B cell (primary cell): ENCODE measurements around the gene ZNF362. TPM values are rescaled to one million over a fixed set of nuclear protein-coding genes. Genes with fewer than 3 reads are reported as not detected.

Experiments used
- ATAC-seq: fragments of 200-7000 bp; cut with Tn5 transposase; one replicate; pipeline ENCODE4 v1.10.0; 2021; ENCODE audit warnings: low read depth, mild to moderate bottlenecking, moderate number of reproducible peaks, moderate library complexity
- CTCF ChIA-PET: fragments of 350-600 bp; sonication (Branson Sonifier 250); formaldehyde crosslinking; loops from one replicate; lab custom pipeline; 2021; ENCODE audit warnings: antibody characterized with exemption, inconsistent platforms; lab: Charles Lee
- POLR2A ChIA-PET: fragments of 350-600 bp; sonication (Branson Sonifier 250); formaldehyde crosslinking; loops from one replicate; lab custom pipeline; 2021; ENCODE audit warnings: antibody characterized with exemption; lab: Charles Lee
- DNase-seq: peaks from one replicate; pipeline ENCODE4 v3.0.0; 2013
- H2AFZ ChIP-seq: 2 replicates; pipeline ENCODE4 v1.6.1; 2012; ENCODE audit warnings: mild to moderate bottlenecking, low read depth, low read length; ENCODE audit not compliant: insufficient read depth, poor library complexity, severe bottlenecking
- H3K27ac ChIP-seq, 2 donors: 1 replicate in 1 of 2; 2 replicates in 1 of 2; pipeline ENCODE4 v1.5.1; 2012 to 2013; ENCODE audit warnings: low read length in 2 of 2, mild to moderate bottlenecking in 2 of 2, moderate library complexity in 1 of 2
- H3K27me3 ChIP-seq, 4 experiments: fragments of 200-600 bp in 1 of 4; sonication (generic) in 1 of 4; replicated peaks in 1 of 4; 1 replicate in 2 of 4; 2 replicates in 2 of 4; pipeline versions ENCODE4 v1.6.1 to v1.7.0; 2013 to 2016; ENCODE audit warnings: low read length in 3 of 4, mild to moderate bottlenecking in 2 of 4, mixed read lengths in 1 of 4, moderate library complexity in 1 of 4; ENCODE audit not compliant: insufficient read depth in 4 of 4, control insufficient read depth in 3 of 4; ENCODE audit errors: control extremely low read depth in 1 of 4
- H3K36me3 ChIP-seq, 2 experiments: replicated peaks in 1 of 2; 1 replicate in 1 of 2; 2 replicates in 1 of 2; pipeline versions ENCODE4 v1.6.1 to v1.7.1; 2013; ENCODE audit warnings: low read length in 1 of 2; ENCODE audit not compliant: insufficient read depth in 2 of 2, control insufficient read depth in 1 of 2; ENCODE audit errors: control extremely low read depth in 1 of 2, extremely low read depth in 1 of 2
- H3K4me1 ChIP-seq, 2 donors: fragments of 200-600 bp in 1 of 2; sonication (generic) in 1 of 2; 1 replicate in 1 of 2; 2 replicates in 1 of 2; pipeline versions ENCODE4 v1.5.1 to v1.6.1; 2013 to 2017; ENCODE audit warnings: low read length in 2 of 2; ENCODE audit not compliant: control insufficient read depth in 2 of 2, insufficient read depth in 2 of 2
- H3K4me2 ChIP-seq: replicated peaks from 2 replicates; pipeline ENCODE3; 2012; ENCODE audit warnings: mild to moderate bottlenecking, low read depth, low read length; ENCODE audit not compliant: poor library complexity, severe bottlenecking
- H3K4me3 ChIP-seq, 5 experiments: fragments of 200-600 bp in 1 of 5; sonication (generic) in 1 of 5; 1 replicate in 3 of 5; 2 replicates in 2 of 5; pipeline versions ENCODE4 v1.5.1 to v1.7.0; 2011 to 2016; ENCODE audit warnings: low read length in 4 of 5, mild to moderate bottlenecking in 4 of 5, low read depth in 2 of 5, control low read depth in 1 of 5, moderate library complexity in 1 of 5; ENCODE audit not compliant: insufficient read depth in 1 of 5; ENCODE audit errors: control extremely low read depth in 1 of 5, extremely low read depth in 1 of 5
- H3K79me2 ChIP-seq: fragments of 200-600 bp; sonication (generic); one replicate; pipeline ENCODE4 v1.6.0; 2016; ENCODE audit warnings: low read length; ENCODE audit not compliant: control insufficient read depth, insufficient read depth
- H3K9ac ChIP-seq: fragments of 200-600 bp; sonication (generic); 2 replicates; pipeline ENCODE4 v1.6.1; 2017; ENCODE audit warnings: mild to moderate bottlenecking, low read length, moderate library complexity
- H3K9me3 ChIP-seq, 3 donors: one replicate each; pipeline versions ENCODE4 v1.6.1 to v1.7.1; 2013; ENCODE audit warnings: low read length in 2 of 3; ENCODE audit not compliant: control insufficient read depth in 2 of 3, insufficient read depth in 1 of 3; ENCODE audit errors: control extremely low read depth in 1 of 3
- H4K20me1 ChIP-seq: 2 replicates; pipeline ENCODE4 v1.6.0; 2012; ENCODE audit warnings: mild to moderate bottlenecking, low read length; ENCODE audit not compliant: insufficient read depth, control insufficient read depth, poor library complexity, severe bottlenecking
- H3K27ac Mint-ChIP-seq: one replicate; pipeline ENCODE4 v1.8.0; 2021; ENCODE audit warnings: mixed read lengths
- H3K27me3 Mint-ChIP-seq: one replicate; pipeline ENCODE4 v1.8.0; 2021; ENCODE audit warnings: mixed read lengths
- H3K4me1 Mint-ChIP-seq: one replicate; pipeline ENCODE4 v1.8.0; 2021; ENCODE audit warnings: mixed read lengths
- H3K4me3 Mint-ChIP-seq: one replicate; pipeline ENCODE4 v1.8.0; 2021; ENCODE audit warnings: mixed read lengths
- H3K9me3 Mint-ChIP-seq: one replicate; pipeline ENCODE4 v1.8.0; 2022; ENCODE audit warnings: mixed read lengths; ENCODE audit not compliant: insufficient read depth
- EZH2 ChIP-seq: IDR thresholded peaks from 2 replicates; pipeline ENCODE4 v1.6.1; 2012; ENCODE audit warnings: borderline replicate concordance, low read depth, mild to moderate bottlenecking, moderate library complexity, low read length; ENCODE audit not compliant: insufficient read depth, poor library complexity, severe bottlenecking
- WGBS: methylation state at CpG from one replicate; pipeline ENCODE4 v1.1.5; 2013; ENCODE audit warnings: missing lambda C conversion rate; ENCODE audit not compliant: insufficient coverage; 5-methylcytosine and 5-hydroxymethylcytosine counted together
- intact Hi-C: fragments of 100-400 bp; cut with micrococcal nuclease; formaldehyde crosslinking; loops from one replicate; pipeline ENCODE4 v1.10.0; 2022
- polyA plus RNA-seq: library from polyadenylated mRNA; depleted of rRNA; stranded (reverse); fragments of >200 nt; gene quantifications from 2 replicates; pipeline ENCODE4 v1.2.3, GENCODE V29; 2012
- total RNA-seq, 2 donors: library from RNA; stranded (reverse); fragments of 120-200 nt in 1 of 2; gene quantifications; 1 replicate in 1 of 2; 2 replicates in 1 of 2; pipeline versions ENCODE4 v1.2.3 to v1.2.4, GENCODE V29; 2013 to 2022
- TF ChIP-seq, protein P1 (sequence below): fragments of 200-600 bp; IDR thresholded peaks from one replicate; pipeline ENCODE4 v1.8.0; 2022; ENCODE audit warnings: antibody characterized with exemption, mild to moderate bottlenecking

Gene ZNF362
- total and polyA plus RNA-seq, 2 donors (not counting 1 experiment from before 2014, with no cell fraction given): 14.0 to 20.4 TPM

- no peak overlapping the region for H3K9ac ChIP-seq
- CTCF ChIA-PET: no interaction called here
- peaks cover 73% of the 10 kb centered on the region for H4K20me1 ChIP-seq
- no peak overlapping the region for H3K27ac ChIP-seq
- 94% methylated on average over 10 of the region's 10 CpGs for WGBS
- H3K79me2 ChIP-seq: peaks cover 61% of the 10 kb centered on the region
- no peak overlapping the region for H2AFZ ChIP-seq
- no peaks in the 10 kb centered on the region for H3K4me1 ChIP-seq
- peaks cover 4% of the 10 kb centered on the region for H3K4me1 Mint-ChIP-seq
- H3K9me3 ChIP-seq: no peaks in the 10 kb centered on the region
- POLR2A ChIA-PET: no interaction called here
- ATAC-seq (no peak), DNase-seq (no peak)
- H3K36me3 ChIP-seq: peaks cover 0 to 16% of the 10 kb centered on the region in 2 experiments
- no peaks in the 10 kb centered on the region for H3K9me3 Mint-ChIP-seq
- H3K4me3 Mint-ChIP-seq: no peak overlapping the region
- H3K27ac Mint-ChIP-seq: no peak overlapping the region
- no peaks in the 10 kb centered on the region for H3K27me3 ChIP-seq
- no peaks in the 10 kb centered on the region for H3K27me3 Mint-ChIP-seq
- no peak overlapping the region for H3K4me3 ChIP-seq
- no peak for TF ChIP-seq EZH2
- TF ChIP-seq, protein P1, sequence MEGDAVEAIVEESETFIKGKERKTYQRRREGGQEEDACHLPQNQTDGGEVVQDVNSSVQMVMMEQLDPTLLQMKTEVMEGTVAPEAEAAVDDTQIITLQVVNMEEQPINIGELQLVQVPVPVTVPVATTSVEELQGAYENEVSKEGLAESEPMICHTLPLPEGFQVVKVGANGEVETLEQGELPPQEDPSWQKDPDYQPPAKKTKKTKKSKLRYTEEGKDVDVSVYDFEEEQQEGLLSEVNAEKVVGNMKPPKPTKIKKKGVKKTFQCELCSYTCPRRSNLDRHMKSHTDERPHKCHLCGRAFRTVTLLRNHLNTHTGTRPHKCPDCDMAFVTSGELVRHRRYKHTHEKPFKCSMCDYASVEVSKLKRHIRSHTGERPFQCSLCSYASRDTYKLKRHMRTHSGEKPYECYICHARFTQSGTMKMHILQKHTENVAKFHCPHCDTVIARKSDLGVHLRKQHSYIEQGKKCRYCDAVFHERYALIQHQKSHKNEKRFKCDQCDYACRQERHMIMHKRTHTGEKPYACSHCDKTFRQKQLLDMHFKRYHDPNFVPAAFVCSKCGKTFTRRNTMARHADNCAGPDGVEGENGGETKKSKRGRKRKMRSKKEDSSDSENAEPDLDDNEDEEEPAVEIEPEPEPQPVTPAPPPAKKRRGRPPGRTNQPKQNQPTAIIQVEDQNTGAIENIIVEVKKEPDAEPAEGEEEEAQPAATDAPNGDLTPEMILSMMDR: no peak
- no peak overlapping the region for H3K4me2 ChIP-seq
- intact Hi-C loops: no loop called here
Measured at GRCh38 chr1:33265780-33266605, 9.7 kb downstream of the ZNF362 start.

GRCh38 chr1:33266766-33267165 lies 10.5 kb downstream of the ZNF362 start:
- H4K20me1 ChIP-seq: peaks cover 67% of the 10 kb centered on the region
- DNase-seq (no peak), ATAC-seq (no peak)
- Mint-ChIP-seq H3K4me3 (no peak overlapping the region), H3K27me3 (no peaks in the 10 kb centered on the region), H3K9me3 (no peaks in the 10 kb centered on the region), H3K4me1 (peaks cover 6% of the 10 kb centered on the region), H3K27ac (no peak overlapping the region)
- TF ChIP-seq EZH2: no peak
- TF ChIP-seq, protein P1: no peak
- intact Hi-C loops: no loop called here
- H3K27me3 ChIP-seq: no peaks in the 10 kb centered on the region
- ChIA-PET CTCF (no interaction called here), POLR2A (no interaction called here)
- H3K4me2 ChIP-seq: no peak overlapping the region
- no peak overlapping the region for H2AFZ ChIP-seq
- H3K4me1 ChIP-seq: no peaks in the 10 kb centered on the region
- H3K79me2 ChIP-seq: peaks cover 56% of the 10 kb centered on the region
- H3K9ac ChIP-seq: no peak overlapping the region
- H3K27ac ChIP-seq: no peak overlapping the region
- 97% methylated on average over 6 of the region's 6 CpGs for whole genome bisulfite sequencing
- peaks cover 0 to 17% of the 10 kb centered on the region in 2 experiments for H3K36me3 ChIP-seq
- H3K9me3 ChIP-seq: no peaks in the 10 kb centered on the region
- H3K4me3 ChIP-seq: no peak overlapping the region
